ENCODE measurements around the gene GLCE. TPM values are rescaled to one million over a fixed set of nuclear protein-coding genes. Genes with fewer than 3 reads are reported as not detected.

Gene GLCE
- total RNA-seq, 2 donors from 2014 or later, result 6.6 to 9.3 TPM

GRCh38 chr15:69302929-69303328, 142.5 kb downstream of the GLCE start:
- intact Hi-C loops (cut with DNase I), result no loop called here
- WGBS, 2 donors, result 56 to 64% methylated on average over 3 of the region's 3 CpGs
- no peak overlapping the region for H3K4me3 ChIP-seq
- TF ChIP-seq POLR2A (IDR thresholded peaks at IDR 0.05) (no peak), CTCF (IDR thresholded peaks at IDR 0.05) (no peak)
- H3K36me3 ChIP-seq (replicated peaks in 1 of 2; ENCODE audit: insufficient read depth in 1 of 2, low read depth in 2 of 2), result no peaks in the 10 kb centered on the region
- H3K27ac ChIP-seq, result no peak overlapping the region
- H3K27me3 ChIP-seq, result no peaks in the 10 kb centered on the region
- DNase-seq, result no peak
- H3K4me1 ChIP-seq, result peaks cover 59% of the 10 kb centered on the region
- no peak for ATAC-seq
- no peaks in the 10 kb centered on the region for H3K9me3 ChIP-seq

- H3K36me3 ChIP-seq (replicated peaks in 1 of 2; ENCODE audit: insufficient read depth in 1 of 2, low read depth in 2 of 2), result no peaks in the 10 kb centered on the region
- H3K27me3 ChIP-seq, result no peaks in the 10 kb centered on the region
- TF ChIP-seq POLR2A (IDR thresholded peaks at IDR 0.05) (no peak), CTCF (IDR thresholded peaks at IDR 0.05) (no peak)
- peak overlapping the region in 1 of 4 donors; percentile 42 for H3K27ac ChIP-seq
- peaks cover 54% of the 10 kb centered on the region for H3K4me1 ChIP-seq
- ATAC-seq (no peak), DNase-seq (no peak)
- H3K4me3 ChIP-seq, result no peak overlapping the region
- WGBS, 2 donors, result 71 to 73% methylated on average over 6 of the region's 6 CpGs
- intact Hi-C loops (cut with DNase I), result no loop called here
- H3K9me3 ChIP-seq, result no peaks in the 10 kb centered on the region
These were observed 143.1 kb downstream of the GLCE start for GRCh38 chr15:69303337-69304181.

GRCh38 chr15:69304182-69304545, 143.7 kb downstream of the GLCE start:
- H3K4me3 ChIP-seq, result no peak overlapping the region
- peaks cover 48% of the 10 kb centered on the region for H3K4me1 ChIP-seq
- H3K27me3 ChIP-seq, result no peaks in the 10 kb centered on the region
- H3K36me3 ChIP-seq (replicated peaks in 1 of 2; ENCODE audit: insufficient read depth in 1 of 2, low read depth in 2 of 2), result no peaks in the 10 kb centered on the region
- intact Hi-C loops (cut with DNase I), result no loop called here
- ATAC-seq (no peak), DNase-seq (peak in 1 of 4 donors; percentile 27)
- WGBS, 2 donors, result 46 to 47% methylated on average over 5 of the region's 5 CpGs
- H3K27ac ChIP-seq, result peak overlapping the region in 2 of 4 donors; percentile 71 to 80
- H3K9me3 ChIP-seq, result no peaks in the 10 kb centered on the region
- no peak for TF ChIP-seq POLR2A (IDR thresholded peaks at IDR 0.05)
- TF ChIP-seq CTCF (IDR thresholded peaks at IDR 0.05), result no peak

- Histone ChIP-seq H3K27ac (peak overlapping the region; percentile 17 to 80 (median 66)), H3K9me3 (no peaks in the 10 kb centered on the region), H3K4me3 (no peak overlapping the region), H3K27me3 (no peaks in the 10 kb centered on the region), H3K4me1 (peaks cover 36% of the 10 kb centered on the region), H3K36me3 (replicated peaks in 1 of 2; ENCODE audit: insufficient read depth in 1 of 2, low read depth in 2 of 2) (no peaks in the 10 kb centered on the region)
- ATAC-seq (peak; percentile 86), DNase-seq (peak; percentile 31 to 69 (median 46))
- TF ChIP-seq CTCF (IDR thresholded peaks at IDR 0.05) (no peak), POLR2A (IDR thresholded peaks at IDR 0.05) (peak in 1 of 3 donors; percentile 5)
- 38 to 43% methylated on average over 14 to 20 of the region's 20 CpGs for WGBS, 2 donors
- intact Hi-C loops (cut with DNase I), result no loop called here
These were observed 144.9 kb downstream of the GLCE start for GRCh38 chr15:69305204-69305931.
